ENCODE results near the gene CCDC39. TPM values are rescaled to one million over a fixed set of nuclear protein-coding genes. Genes with fewer than 3 reads are reported as not detected.
A peak's percentile ranks its signal among the peaks of the same experiment; 100 is the strongest.

The CCDC39 gene
- total RNA-seq, 1 donor from 2014 or later = 0.24 TPM

GRCh38 chr3:180694321-180694720 lies 15.0 kb upstream of the CCDC39 start:
- peaks cover 3% of the 10 kb centered on the region for H3K27me3 Mint-ChIP-seq (ENCODE audit: insufficient read depth, low read depth)
- DNase-seq (ENCODE audit: low spot score) = no peak
- Histone ChIP-seq H3K27me3 (no peaks in the 10 kb centered on the region), H3K9me3 (ENCODE audit: low read depth) (no peaks in the 10 kb centered on the region), H4K20me1 (ENCODE audit: low read depth) (no peaks in the 10 kb centered on the region), H3F3A (ENCODE audit: low read depth) (no peaks in the 10 kb centered on the region), H3K36me3 (no peaks in the 10 kb centered on the region), H3K4me2 (no peak overlapping the region), H3K4me1 (peaks cover 17% of the 10 kb centered on the region), H3K4me3 (no peak overlapping the region), H2AFZ (replicated peaks) (no peak overlapping the region), H3K27ac (no peak overlapping the region), H3K79me2 (ENCODE audit: low read depth) (no peaks in the 10 kb centered on the region), H3K9ac (no peak overlapping the region)
- no peak for TF ChIP-seq EZH2phosphoT487 (IDR thresholded peaks at IDR 0.05)
- no peaks in the 10 kb centered on the region for H3K9me3 Mint-ChIP-seq
- H3K27ac Mint-ChIP-seq = no peak overlapping the region
- H3K4me1 Mint-ChIP-seq = peaks cover 25% of the 10 kb centered on the region
- no peak overlapping the region for H3K4me3 Mint-ChIP-seq
- H3K36me3 Mint-ChIP-seq = no peaks in the 10 kb centered on the region

GRCh38 chr3:180693656-180694055 lies 14.4 kb upstream of the CCDC39 start:
- no peak for TF ChIP-seq EZH2 (IDR thresholded peaks at IDR 0.05)
- TF ChIP-seq EZH2phosphoT487 (IDR thresholded peaks at IDR 0.05) = no peak
- TF ChIP-seq, protein P1, sequence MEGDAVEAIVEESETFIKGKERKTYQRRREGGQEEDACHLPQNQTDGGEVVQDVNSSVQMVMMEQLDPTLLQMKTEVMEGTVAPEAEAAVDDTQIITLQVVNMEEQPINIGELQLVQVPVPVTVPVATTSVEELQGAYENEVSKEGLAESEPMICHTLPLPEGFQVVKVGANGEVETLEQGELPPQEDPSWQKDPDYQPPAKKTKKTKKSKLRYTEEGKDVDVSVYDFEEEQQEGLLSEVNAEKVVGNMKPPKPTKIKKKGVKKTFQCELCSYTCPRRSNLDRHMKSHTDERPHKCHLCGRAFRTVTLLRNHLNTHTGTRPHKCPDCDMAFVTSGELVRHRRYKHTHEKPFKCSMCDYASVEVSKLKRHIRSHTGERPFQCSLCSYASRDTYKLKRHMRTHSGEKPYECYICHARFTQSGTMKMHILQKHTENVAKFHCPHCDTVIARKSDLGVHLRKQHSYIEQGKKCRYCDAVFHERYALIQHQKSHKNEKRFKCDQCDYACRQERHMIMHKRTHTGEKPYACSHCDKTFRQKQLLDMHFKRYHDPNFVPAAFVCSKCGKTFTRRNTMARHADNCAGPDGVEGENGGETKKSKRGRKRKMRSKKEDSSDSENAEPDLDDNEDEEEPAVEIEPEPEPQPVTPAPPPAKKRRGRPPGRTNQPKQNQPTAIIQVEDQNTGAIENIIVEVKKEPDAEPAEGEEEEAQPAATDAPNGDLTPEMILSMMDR (IDR thresholded peaks at IDR 0.05) = no peak
- H3K36me3 ChIP-seq = no peaks in the 10 kb centered on the region
- no peak overlapping the region for H3K4me3 ChIP-seq
- no peaks in the 10 kb centered on the region for H3K79me2 ChIP-seq (ENCODE audit: low read depth)
- no peaks in the 10 kb centered on the region for H4K20me1 ChIP-seq (ENCODE audit: low read depth)
- Mint-ChIP-seq H3K36me3 (no peaks in the 10 kb centered on the region), H3K4me3 (no peak overlapping the region), H3K27me3 (ENCODE audit: insufficient read depth, low read depth) (peaks cover 3% of the 10 kb centered on the region), H3K27ac (no peak overlapping the region), H3K9me3 (no peaks in the 10 kb centered on the region), H3K4me1 (peaks cover 21% of the 10 kb centered on the region)
- H3K27ac ChIP-seq = no peak overlapping the region
- no peaks in the 10 kb centered on the region for H3K9me3 ChIP-seq (ENCODE audit: low read depth)
- H3K4me1 ChIP-seq = peaks cover 14% of the 10 kb centered on the region
- H3F3A ChIP-seq (ENCODE audit: low read depth) = no peaks in the 10 kb centered on the region
- no peak for DNase-seq (ENCODE audit: low spot score)
- H3K27me3 ChIP-seq = no peaks in the 10 kb centered on the region
- H3K9ac ChIP-seq = no peak overlapping the region
- H2AFZ ChIP-seq (replicated peaks) = no peak overlapping the region
- no peak overlapping the region for H3K4me2 ChIP-seq

DNA sequence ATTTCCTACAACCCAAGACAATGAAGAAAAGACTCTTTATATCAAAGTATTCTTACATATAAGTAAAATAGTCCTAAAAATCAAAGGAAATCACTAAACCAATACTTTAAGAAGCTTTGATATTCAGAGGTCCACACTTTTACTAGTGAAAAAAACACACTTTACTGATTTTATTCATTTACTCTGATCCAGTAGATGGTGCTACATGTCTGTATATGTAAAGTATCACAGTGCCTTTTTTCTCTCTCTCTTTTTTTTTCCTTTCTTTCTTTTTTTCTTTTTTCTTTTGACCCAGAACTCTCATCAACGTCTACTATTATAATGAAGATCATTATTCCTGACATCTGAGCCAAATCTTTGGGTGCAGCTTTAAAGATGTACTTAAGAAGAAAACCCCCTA lies 10.8 kb upstream of the CCDC39 start:
- H3K4me3 ChIP-seq = no peak overlapping the region
- Mint-ChIP-seq H3K9me3 (no peaks in the 10 kb centered on the region), H3K27ac (no peak overlapping the region), H3K4me3 (no peak overlapping the region), H3K27me3 (ENCODE audit: insufficient read depth, low read depth) (peaks cover 3% of the 10 kb centered on the region), H3K36me3 (peaks cover 2% of the 10 kb centered on the region), H3K4me1 (peaks cover 15% of the 10 kb centered on the region)
- no peaks in the 10 kb centered on the region for H4K20me1 ChIP-seq (ENCODE audit: low read depth)
- no peak overlapping the region for H3K27ac ChIP-seq
- peaks cover 10% of the 10 kb centered on the region for H3K4me1 ChIP-seq
- H2AFZ ChIP-seq (replicated peaks) = no peak overlapping the region
- no peak for DNase-seq (ENCODE audit: low spot score)
- H3K79me2 ChIP-seq (ENCODE audit: low read depth) = no peaks in the 10 kb centered on the region
- no peak overlapping the region for H3K9ac ChIP-seq
- no peaks in the 10 kb centered on the region for H3K9me3 ChIP-seq (ENCODE audit: low read depth)
- TF ChIP-seq EZH2 (IDR thresholded peaks at IDR 0.05) = no peak
- TF ChIP-seq, protein P1 (IDR thresholded peaks at IDR 0.05) = peak; percentile 57
- H3K36me3 ChIP-seq = no peaks in the 10 kb centered on the region
- no peaks in the 10 kb centered on the region for H3F3A ChIP-seq (ENCODE audit: low read depth)
- no peak overlapping the region for H3K4me2 ChIP-seq
- H3K27me3 ChIP-seq = no peaks in the 10 kb centered on the region

DNA sequence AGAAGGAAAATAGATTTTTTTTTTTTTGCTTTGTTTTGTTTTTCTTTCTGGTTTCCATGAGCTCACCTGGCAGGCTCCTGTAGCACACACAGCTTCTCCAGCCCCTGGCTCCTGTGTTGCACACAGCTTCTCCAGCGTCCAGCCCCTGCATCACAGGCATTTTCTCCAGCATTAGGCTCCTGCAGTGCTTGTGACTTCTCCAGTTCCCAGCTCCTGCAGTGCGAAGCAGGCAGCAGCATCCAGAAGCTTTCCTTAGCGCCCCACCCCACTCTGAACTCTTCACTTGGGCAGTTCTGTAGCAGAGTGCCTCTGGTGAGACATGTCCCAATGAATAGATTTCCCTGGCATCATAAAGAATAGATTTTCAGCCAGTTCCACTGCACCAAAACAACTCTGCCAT lies 5.5 kb upstream of the CCDC39 start:
- peak; percentile 42 for DNase-seq (ENCODE audit: low spot score)
- Histone ChIP-seq H4K20me1 (ENCODE audit: low read depth) (no peaks in the 10 kb centered on the region), H3K4me3 (no peak overlapping the region), H3K27me3 (no peaks in the 10 kb centered on the region), H3K9ac (no peak overlapping the region), H3K27ac (no peak overlapping the region), H3K79me2 (ENCODE audit: low read depth) (peaks cover 4% of the 10 kb centered on the region), H3K4me1 (peaks cover 17% of the 10 kb centered on the region), H3K4me2 (peak overlapping the region; percentile 3), H3F3A (ENCODE audit: low read depth) (peaks cover 3% of the 10 kb centered on the region), H3K9me3 (ENCODE audit: low read depth) (no peaks in the 10 kb centered on the region), H3K36me3 (no peaks in the 10 kb centered on the region), H2AFZ (replicated peaks) (no peak overlapping the region)
- Mint-ChIP-seq H3K9me3 (no peaks in the 10 kb centered on the region), H3K36me3 (peaks cover 2% of the 10 kb centered on the region), H3K27ac (no peak overlapping the region), H3K4me1 (peaks cover 5% of the 10 kb centered on the region), H3K27me3 (ENCODE audit: insufficient read depth, low read depth) (peaks cover under 1% of the 10 kb centered on the region), H3K4me3 (no peak overlapping the region)
- TF ChIP-seq, protein P1 (IDR thresholded peaks at IDR 0.05) = no peak
- TF ChIP-seq EZH2phosphoT487 (IDR thresholded peaks at IDR 0.05) = no peak

All from neural progenitor cell (in vitro differentiated cells).